Stimulated activated CD4-positive, alpha-beta T cell treated with anti-CD3 and anti-CD28 coated beads, Interleukin-15, amount 100 ng/mL, for 48 hours (primary cell): ENCODE data around the gene CNNM3.
"Not testable (repeated sequence)": the region's sequence is repeated elsewhere in the genome, so short reads cannot be mapped to it uniquely, and the experiment has no call there.

Experiments used
- DNase-seq, 2 donors: peaks; one replicate each; pipeline ENCODE4 v3.0.0-alpha.2; 2020; ENCODE audit warnings: low read depth in 2 of 2

CNNM3 gene

GRCh38 chr2:96839875-96840850, 24.1 kb downstream of the CNNM3 start:
- no peak for DNase-seq

GRCh38 chr2:96841701-96842495, 25.8 kb downstream of the CNNM3 start:
- DNase-seq = no peak

GRCh38 chr2:96842600-96842999, 26.5 kb downstream of the CNNM3 start:
- no peak for DNase-seq

- no peak for DNase-seq
These were observed 27.6 kb downstream of the CNNM3 start, which contains the start of gene ANKRD23 for GRCh38 chr2:96843538-96844268. TSS of gene ANKRD23 (minus strand) at chr2:96844021. CDS start at chr2:96843992, 29 bp downstream.

GRCh38 chr2:96844405-96844808, 28.3 kb downstream of the CNNM3 start:
- DNase-seq = no peak

GRCh38 chr2:96846825-96847224, 30.8 kb downstream of the CNNM3 start:
- no peak for DNase-seq

GRCh38 chr2:96847586-96847985, 31.5 kb downstream of the CNNM3 start:
- DNase-seq = no peak

- no peak for DNase-seq
These were observed 32.2 kb downstream of the CNNM3 start for GRCh38 chr2:96848264-96848663.

- DNase-seq = no peak
These were observed 36.6 kb downstream of the CNNM3 start for GRCh38 chr2:96852667-96853066.

- no peak for DNase-seq
These were observed 37.3 kb downstream of the CNNM3 start for GRCh38 chr2:96853321-96853720.

- DNase-seq = no peak
These were observed 41.0 kb downstream of the CNNM3 start for GRCh38 chr2:96856776-96857666.

- peak; percentile 96 to 97 for DNase-seq
These were observed 41.8 kb downstream of the CNNM3 start, which contains the start of gene ANKRD39 for GRCh38 chr2:96857667-96858372. TSS of gene ANKRD39 (minus strand) at chr2:96858016. CDS start at chr2:96857987, 29 bp downstream.

- no peak for DNase-seq
These were observed 43.1 kb downstream of the CNNM3 start for GRCh38 chr2:96859099-96859649.

- no peak for DNase-seq
These were observed 43.6 kb downstream of the CNNM3 start for GRCh38 chr2:96859681-96860064.

GRCh38 chr2:96860065-96861029, 44.3 kb downstream of the CNNM3 start:
- no peak for DNase-seq

GRCh38 chr2:96861074-96861473, 45.0 kb downstream of the CNNM3 start:
- no peak for DNase-seq

GRCh38 chr2:96863056-96863455, 47.0 kb downstream of the CNNM3 start:
- DNase-seq = not testable (repeated sequence)

GRCh38 chr2:96863575-96864342, 47.7 kb downstream of the CNNM3 start:
- no peak for DNase-seq
